ENCODE measurements around the gene COMT. TPM values are rescaled to one million over a fixed set of nuclear protein-coding genes. Genes with fewer than 3 reads are reported as not detected.
A peak's percentile ranks its signal among the peaks of the same experiment; 100 is the strongest.

COMT gene
- total and polyA plus RNA-seq, 9 of the 15 experiments (the other 6 are each of a cell fraction or from before 2014, with no cell fraction given): 12.5 to 351 (median 155) TPM

GRCh38 chr22:20000246-20001081 is 58.9 kb downstream of the COMT start (continued):
- peak in 2 of 3 experiments; percentile 23 to 33; a peak in 2 of 6 replicates for TF ChIP-seq CTCF (IDR thresholded peaks at IDR 0.05 in 2 of 3, conservative IDR thresholded peaks at IDR 0.05 in 1 of 3; ENCODE audit: insufficient read depth in 2 of 3, low read depth in 1 of 3, low read length in 3 of 3)
- no peak for TF ChIP-seq YBX1 (IDR thresholded peaks at IDR 0.05)
- TF ChIP-seq ZNF408 (CRISPR knock-in tag; IDR thresholded peaks at IDR 0.05; ENCODE audit: low read depth): 0 out of 2 replicates have a peak, but pooled peaks have one; percentile 42
- TF ChIP-seq ZNF398 (CRISPR knock-in tag; IDR thresholded peaks at IDR 0.05): 0 out of 2 replicates have a peak, but pooled peaks have one; percentile 44
